Gastrocnemius medialis (tissue), 4 donors: ENCODE data around the gene STK36.

Source experiments
- CTCF ChIP-seq, 5 experiments: fragments of 450-650 bp in 3 of 5; fragments of 200-600 bp in 2 of 5; sonication (generic) in 2 of 5; IDR thresholded peaks in 4 of 5; conservative IDR thresholded peaks in 1 of 5; 1 replicate in 4 of 5; 2 replicates in 1 of 5; pipeline ENCODE4 v1.5.1; 2016 to 2019; ENCODE audit warnings: antibody characterized with exemption in 5 of 5, mild to moderate bottlenecking in 3 of 5, moderate library complexity in 3 of 5
- POLR2A ChIP-seq, 2 donors: fragments of 450-650 bp; IDR thresholded peaks; one replicate each; pipeline ENCODE4 v1.6.1; 2017; ENCODE audit warnings: antibody characterized with exemption in 2 of 2, mild to moderate bottlenecking in 2 of 2, moderate library complexity in 2 of 2

- no peak for TF ChIP-seq CTCF (IDR thresholded peaks at IDR 0.05 in 4 of 5, conservative IDR thresholded peaks at IDR 0.05 in 1 of 5)
- no peak for TF ChIP-seq POLR2A (IDR thresholded peaks at IDR 0.05)
Observed at GRCh38 chr2:218698885-218699284, 27.0 kb downstream of the STK36 start.
